ENCODE data around the gene KCNQ2.
A peak's percentile ranks its signal among the peaks of the same experiment; 100 is the strongest.

KCNQ2 gene

DNA sequence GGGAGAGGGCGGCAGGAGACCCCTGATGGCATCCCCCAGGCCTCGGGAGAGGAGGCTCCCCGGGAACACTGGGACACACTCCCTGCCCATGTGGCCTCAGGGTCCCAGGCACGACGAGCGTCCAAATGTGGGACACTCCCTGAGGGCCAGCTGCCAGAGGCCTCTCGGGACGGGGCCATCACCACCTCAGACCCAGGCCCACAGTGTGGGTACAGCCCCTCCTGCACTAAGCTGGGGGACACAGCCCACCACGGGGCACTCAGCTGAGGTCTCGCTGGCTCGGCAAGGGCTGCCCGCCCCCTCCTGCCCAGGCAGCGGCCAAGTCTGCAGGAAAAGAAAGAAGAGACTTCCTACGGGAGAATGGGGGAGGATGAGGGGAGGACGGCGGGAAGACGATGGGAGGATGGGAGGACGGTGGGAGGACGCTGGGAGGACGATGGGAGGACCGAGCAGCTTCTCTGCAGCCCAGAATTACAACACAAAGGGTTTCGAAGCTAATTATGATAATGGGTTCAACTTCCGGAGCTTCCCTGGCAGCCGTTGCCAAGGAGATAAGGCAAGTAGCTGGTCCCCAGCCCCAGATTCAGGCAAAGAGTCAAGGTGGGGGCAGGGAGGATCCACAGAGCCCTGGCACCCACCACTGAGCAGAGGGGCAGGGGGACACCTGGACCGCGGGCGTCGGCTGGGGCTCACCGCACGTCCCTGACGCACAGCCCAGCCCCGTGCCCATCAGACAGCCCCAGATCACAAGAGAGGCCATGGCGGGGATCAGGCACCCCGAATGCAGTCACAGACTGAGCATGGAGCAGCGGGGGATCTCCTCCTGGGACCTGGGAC lies 17.5 kb downstream of the KCNQ2 start:
- H3K36me3 ChIP-seq (ENCODE audit: control insufficient read depth, insufficient read depth, low read length) = no peaks in the 10 kb centered on the region
- H3K4ac ChIP-seq (ENCODE audit: low read depth, low read length) = no peak overlapping the region
- H2AK5ac ChIP-seq (ENCODE audit: low read length) = peak overlapping the region; percentile 82
- peak overlapping the region; percentile 76 for H3K56ac ChIP-seq (ENCODE audit: low read length)
- H3K27ac ChIP-seq (ENCODE audit: low read depth, low read length) = no peak overlapping the region
- H3K9ac ChIP-seq (ENCODE audit: low read length) = peak overlapping the region; percentile 36
- H3K4me3 ChIP-seq (ENCODE audit: low read length) = no peak overlapping the region
- H2BK5ac ChIP-seq (ENCODE audit: low read length) = peak overlapping the region; percentile 63
- DNase-seq = peak; percentile 80
- peaks cover 9% of the 10 kb centered on the region for H3K4me1 ChIP-seq (ENCODE audit: control insufficient read depth, low read depth, low read length)
- H4K5ac ChIP-seq (ENCODE audit: low read length) = no peak overlapping the region
- H2BK15ac ChIP-seq (replicated peaks; ENCODE audit: low read depth) = no peak overlapping the region
- H3K18ac ChIP-seq (ENCODE audit: low read length) = no peak overlapping the region
- 100% methylated on average over 3 of the region's 35 CpGs for WGBS (ENCODE audit: extremely low coverage, insufficient coverage, low lambda C conversion rate)
- H3K27me3 ChIP-seq (ENCODE audit: insufficient read depth, low read length, poor library complexity) = no peaks in the 10 kb centered on the region
- peaks cover 4% of the 10 kb centered on the region for H3K79me2 ChIP-seq (ENCODE audit: control insufficient read depth, insufficient read depth, low read length)
- no peak overlapping the region for H2BK120ac ChIP-seq (ENCODE audit: low read depth, low read length)
- peak overlapping the region; percentile 66 for H3K23ac ChIP-seq (ENCODE audit: low read length)
- H3K4me2 ChIP-seq (ENCODE audit: low read length) = no peak overlapping the region
- H4K8ac ChIP-seq (ENCODE audit: low read depth, low read length) = no peak overlapping the region
- H3K79me1 ChIP-seq (ENCODE audit: low read length) = peaks cover 13% of the 10 kb centered on the region

DNA sequence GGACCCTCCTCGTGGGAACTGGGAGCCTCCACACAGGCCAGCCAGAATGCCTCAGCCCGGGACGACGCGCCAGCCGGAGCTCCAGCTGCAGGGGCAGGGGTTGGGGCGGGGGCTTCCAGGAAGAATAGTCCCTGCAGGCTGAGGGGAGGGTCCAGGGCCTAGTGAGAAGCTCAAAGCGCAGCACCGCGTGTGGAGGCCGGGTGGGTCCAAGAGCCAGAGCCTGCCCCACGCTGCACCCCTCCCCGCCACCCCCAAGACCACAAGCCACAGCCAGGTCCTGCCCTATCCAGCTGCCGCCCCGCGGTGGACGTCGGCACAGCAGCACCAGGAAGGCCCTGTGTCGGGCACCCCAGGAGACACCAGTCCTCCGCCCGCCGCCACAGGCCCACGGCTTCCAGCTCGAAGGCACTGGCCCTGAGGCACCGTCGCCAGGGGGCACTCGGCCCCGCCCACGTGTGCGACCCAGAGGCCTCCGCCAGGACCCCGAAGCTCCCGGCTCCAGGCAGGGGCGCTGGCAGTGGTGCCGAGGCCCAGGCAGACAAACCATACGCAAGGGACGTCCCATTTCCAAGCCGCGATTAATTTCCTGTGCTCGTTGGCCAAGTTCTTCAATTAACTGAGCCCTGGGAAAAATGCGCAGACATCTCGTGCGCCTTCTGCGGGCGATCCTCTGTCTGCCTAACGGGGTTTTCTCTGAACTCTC lies 19.5 kb downstream of the KCNQ2 start:
- no peak for DNase-seq
- H3K27me3 ChIP-seq (ENCODE audit: insufficient read depth, low read length, poor library complexity) = no peaks in the 10 kb centered on the region
- no peak overlapping the region for H3K9ac ChIP-seq (ENCODE audit: low read length)
- no CpG with 5 or more reads among the region's 46 CpGs for WGBS (ENCODE audit: extremely low coverage, insufficient coverage, low lambda C conversion rate)
- H3K4ac ChIP-seq (ENCODE audit: low read depth, low read length) = no peak overlapping the region
- H3K79me2 ChIP-seq (ENCODE audit: control insufficient read depth, insufficient read depth, low read length) = peaks cover 4% of the 10 kb centered on the region
- no peak overlapping the region for H3K4me2 ChIP-seq (ENCODE audit: low read length)
- H3K4me1 ChIP-seq (ENCODE audit: control insufficient read depth, low read depth, low read length) = peaks cover 9% of the 10 kb centered on the region
- no peak overlapping the region for H4K5ac ChIP-seq (ENCODE audit: low read length)
- no peak overlapping the region for H2AK5ac ChIP-seq (ENCODE audit: low read length)
- peaks cover 15% of the 10 kb centered on the region for H3K79me1 ChIP-seq (ENCODE audit: low read length)
- no peak overlapping the region for H3K4me3 ChIP-seq (ENCODE audit: low read length)
- no peak overlapping the region for H3K23ac ChIP-seq (ENCODE audit: low read length)
- H3K56ac ChIP-seq (ENCODE audit: low read length) = peak overlapping the region; percentile 56
- H3K27ac ChIP-seq (ENCODE audit: low read depth, low read length) = no peak overlapping the region
- H4K8ac ChIP-seq (ENCODE audit: low read depth, low read length) = no peak overlapping the region
- no peak overlapping the region for H3K18ac ChIP-seq (ENCODE audit: low read length)
- no peaks in the 10 kb centered on the region for H3K36me3 ChIP-seq (ENCODE audit: control insufficient read depth, insufficient read depth, low read length)
- no peak overlapping the region for H2BK15ac ChIP-seq (replicated peaks; ENCODE audit: low read depth)
- no peak overlapping the region for H2BK120ac ChIP-seq (ENCODE audit: low read depth, low read length)
- H2BK5ac ChIP-seq (ENCODE audit: low read length) = no peak overlapping the region

DNA sequence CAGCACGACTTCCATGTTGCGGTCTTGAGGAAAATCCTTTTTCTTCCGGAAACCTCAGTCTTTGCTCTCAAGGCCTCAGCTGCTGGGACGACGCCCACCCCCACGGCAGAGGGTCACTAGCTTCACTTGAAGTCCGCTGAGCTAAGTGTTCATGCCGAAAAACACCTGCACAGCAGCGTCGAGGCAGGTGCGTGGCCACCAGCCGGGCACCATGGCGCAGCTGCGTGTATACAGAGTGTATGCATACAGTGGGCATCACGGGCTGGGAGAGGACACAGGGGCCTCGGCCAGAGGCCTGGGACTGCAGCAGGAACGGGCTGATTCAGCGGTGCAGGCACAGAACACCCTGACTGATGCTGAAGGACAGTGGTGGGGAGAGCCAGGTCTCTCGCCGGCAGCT lies 20.1 kb downstream of the KCNQ2 start:
- no peak overlapping the region for H4K8ac ChIP-seq (ENCODE audit: low read depth, low read length)
- H3K4me2 ChIP-seq (ENCODE audit: low read length) = no peak overlapping the region
- H2BK15ac ChIP-seq (replicated peaks; ENCODE audit: low read depth) = no peak overlapping the region
- peaks cover 9% of the 10 kb centered on the region for H3K4me1 ChIP-seq (ENCODE audit: control insufficient read depth, low read depth, low read length)
- no peak overlapping the region for H3K23ac ChIP-seq (ENCODE audit: low read length)
- no peak overlapping the region for H3K9ac ChIP-seq (ENCODE audit: low read length)
- DNase-seq = no peak
- H2BK5ac ChIP-seq (ENCODE audit: low read length) = no peak overlapping the region
- no peak overlapping the region for H2AK5ac ChIP-seq (ENCODE audit: low read length)
- peaks cover 16% of the 10 kb centered on the region for H3K79me1 ChIP-seq (ENCODE audit: low read length)
- no peak overlapping the region for H4K5ac ChIP-seq (ENCODE audit: low read length)
- H3K27ac ChIP-seq (ENCODE audit: low read depth, low read length) = no peak overlapping the region
- peaks cover 4% of the 10 kb centered on the region for H3K79me2 ChIP-seq (ENCODE audit: control insufficient read depth, insufficient read depth, low read length)
- no peaks in the 10 kb centered on the region for H3K36me3 ChIP-seq (ENCODE audit: control insufficient read depth, insufficient read depth, low read length)
- no peak overlapping the region for H3K4ac ChIP-seq (ENCODE audit: low read depth, low read length)
- no peaks in the 10 kb centered on the region for H3K27me3 ChIP-seq (ENCODE audit: insufficient read depth, low read length, poor library complexity)
- H3K4me3 ChIP-seq (ENCODE audit: low read length) = no peak overlapping the region
- H2BK120ac ChIP-seq (ENCODE audit: low read depth, low read length) = no peak overlapping the region
- WGBS (ENCODE audit: extremely low coverage, insufficient coverage, low lambda C conversion rate) = no CpG with 5 or more reads among the region's 20 CpGs
- no peak overlapping the region for H3K56ac ChIP-seq (ENCODE audit: low read length)
- no peak overlapping the region for H3K18ac ChIP-seq (ENCODE audit: low read length)

DNA sequence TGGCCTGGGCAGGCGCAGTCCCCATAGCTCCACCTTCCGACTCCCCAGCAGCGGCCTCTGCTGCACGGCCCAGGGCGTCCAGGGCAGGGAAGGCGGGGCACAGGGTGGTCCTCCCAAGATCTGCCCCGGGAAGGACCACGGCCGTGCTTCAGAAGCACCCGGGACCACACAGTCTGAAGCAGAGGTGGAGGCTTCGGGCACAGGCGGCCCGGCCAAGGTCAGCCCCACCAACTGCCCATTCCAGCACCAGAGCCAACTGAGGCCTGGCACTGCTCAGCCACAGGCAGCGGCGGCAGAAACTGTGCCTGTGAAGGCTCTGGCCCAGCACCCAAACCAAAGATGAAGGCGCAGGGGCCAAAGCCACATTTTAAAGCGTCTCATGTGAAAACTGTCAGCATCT lies 20.6 kb downstream of the KCNQ2 start:
- H3K27ac ChIP-seq (ENCODE audit: low read depth, low read length) = no peak overlapping the region
- no peaks in the 10 kb centered on the region for H3K36me3 ChIP-seq (ENCODE audit: control insufficient read depth, insufficient read depth, low read length)
- no peak for DNase-seq
- no peak overlapping the region for H2BK120ac ChIP-seq (ENCODE audit: low read depth, low read length)
- H4K8ac ChIP-seq (ENCODE audit: low read depth, low read length) = no peak overlapping the region
- H2BK5ac ChIP-seq (ENCODE audit: low read length) = no peak overlapping the region
- no peak overlapping the region for H3K18ac ChIP-seq (ENCODE audit: low read length)
- H3K4ac ChIP-seq (ENCODE audit: low read depth, low read length) = no peak overlapping the region
- H3K4me2 ChIP-seq (ENCODE audit: low read length) = no peak overlapping the region
- peaks cover 9% of the 10 kb centered on the region for H3K4me1 ChIP-seq (ENCODE audit: control insufficient read depth, low read depth, low read length)
- H3K4me3 ChIP-seq (ENCODE audit: low read length) = no peak overlapping the region
- no CpG with 5 or more reads among the region's 17 CpGs for WGBS (ENCODE audit: extremely low coverage, insufficient coverage, low lambda C conversion rate)
- H2BK15ac ChIP-seq (replicated peaks; ENCODE audit: low read depth) = no peak overlapping the region
- no peak overlapping the region for H3K56ac ChIP-seq (ENCODE audit: low read length)
- H3K27me3 ChIP-seq (ENCODE audit: insufficient read depth, low read length, poor library complexity) = no peaks in the 10 kb centered on the region
- H3K23ac ChIP-seq (ENCODE audit: low read length) = no peak overlapping the region
- no peak overlapping the region for H2AK5ac ChIP-seq (ENCODE audit: low read length)
- H4K5ac ChIP-seq (ENCODE audit: low read length) = no peak overlapping the region
- H3K9ac ChIP-seq (ENCODE audit: low read length) = no peak overlapping the region
- peaks cover 4% of the 10 kb centered on the region for H3K79me2 ChIP-seq (ENCODE audit: control insufficient read depth, insufficient read depth, low read length)
- H3K79me1 ChIP-seq (ENCODE audit: low read length) = peaks cover 16% of the 10 kb centered on the region

DNA sequence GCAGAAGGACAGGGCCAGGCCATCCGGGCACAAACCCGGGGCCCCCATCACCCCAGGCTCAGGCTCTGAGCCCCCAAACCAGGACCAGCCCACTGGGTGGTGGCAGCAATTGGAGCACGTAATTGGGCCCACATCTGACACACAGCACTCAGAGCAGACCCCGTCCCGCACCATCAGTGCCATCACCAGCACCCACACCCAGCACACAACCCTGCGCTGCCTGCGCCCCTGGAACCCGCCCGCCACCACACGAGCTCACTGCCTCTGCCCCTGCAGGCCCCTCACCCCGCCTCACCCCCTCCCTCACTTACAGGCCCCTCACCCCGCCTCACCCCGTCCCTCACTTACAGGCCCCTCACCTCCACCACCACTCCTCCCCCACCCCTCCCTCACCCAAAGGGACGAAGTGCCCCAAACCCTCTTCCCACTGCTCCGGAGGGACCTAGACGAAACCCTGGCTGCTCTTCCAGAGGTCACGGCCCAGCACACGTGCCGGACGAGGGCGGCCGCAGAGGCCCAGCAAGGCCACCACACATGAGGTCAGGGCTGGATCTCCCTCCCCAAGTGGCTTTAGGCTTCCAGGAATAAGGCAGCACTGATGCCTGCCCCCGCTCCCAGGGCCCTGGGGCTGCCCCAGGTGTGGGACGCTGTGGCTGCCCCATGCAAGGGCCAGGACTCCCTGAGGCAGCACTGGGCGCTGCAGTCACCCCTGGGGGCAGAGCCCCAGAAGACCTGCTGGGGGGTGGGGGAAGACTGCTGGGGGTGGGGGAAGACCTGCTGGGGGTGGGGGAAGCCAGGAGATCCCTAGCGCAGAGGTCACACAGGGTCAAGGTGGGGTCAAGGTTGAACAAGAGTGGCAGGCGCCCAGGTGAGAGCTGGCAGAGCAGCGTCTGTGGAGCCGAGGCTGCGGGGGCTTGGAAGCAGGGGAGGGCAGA lies 22.4 kb downstream of the KCNQ2 start:
- Histone ChIP-seq H2AK5ac (ENCODE audit: low read length) (no peak overlapping the region), H2BK120ac (ENCODE audit: low read depth, low read length) (no peak overlapping the region), H3K27me3 (ENCODE audit: insufficient read depth, low read length, poor library complexity) (no peaks in the 10 kb centered on the region), H4K5ac (ENCODE audit: low read length) (no peak overlapping the region), H3K36me3 (ENCODE audit: control insufficient read depth, insufficient read depth, low read length) (no peaks in the 10 kb centered on the region), H3K4me3 (ENCODE audit: low read length) (no peak overlapping the region), H3K23ac (ENCODE audit: low read length) (no peak overlapping the region), H3K9ac (ENCODE audit: low read length) (no peak overlapping the region), H3K4me2 (ENCODE audit: low read length) (no peak overlapping the region), H3K27ac (ENCODE audit: low read depth, low read length) (no peak overlapping the region), H3K4me1 (ENCODE audit: control insufficient read depth, low read depth, low read length) (peaks cover 6% of the 10 kb centered on the region), H2BK15ac (replicated peaks; ENCODE audit: low read depth) (no peak overlapping the region), H2BK5ac (ENCODE audit: low read length) (no peak overlapping the region), H3K56ac (ENCODE audit: low read length) (no peak overlapping the region), H4K8ac (ENCODE audit: low read depth, low read length) (no peak overlapping the region), H3K4ac (ENCODE audit: low read depth, low read length) (no peak overlapping the region), H3K18ac (ENCODE audit: low read length) (no peak overlapping the region), H3K79me1 (ENCODE audit: low read length) (peaks cover 14% of the 10 kb centered on the region), H3K79me2 (ENCODE audit: control insufficient read depth, insufficient read depth, low read length) (peaks cover 4% of the 10 kb centered on the region)
- no CpG with 5 or more reads among the region's 30 CpGs for whole genome bisulfite sequencing (ENCODE audit: extremely low coverage, insufficient coverage, low lambda C conversion rate)
- no peak for DNase-seq

All from mesendoderm (in vitro differentiated cells).